RWPE2 (cell line): ENCODE results near the gene DHDDS.

Experiments used
- ATAC-seq: fragments of 200-7000 bp; cut with Tn5 transposase; 3 replicates; pipeline ENCODE4 v1.9.1; 2021; ENCODE audit warnings: low read depth
- DNase-seq: peaks from one replicate; pipeline ENCODE4 v3.0.0-alpha.2; 2020; ENCODE audit warnings: low spot score
- H3K27ac ChIP-seq: fragments of 450-650 bp; 2 replicates; pipeline ENCODE4 v1.5.1; 2017; ENCODE audit warnings: mild to moderate bottlenecking; ENCODE audit not compliant: poor library complexity, severe bottlenecking
- H3K27me3 ChIP-seq: fragments of 250-450 bp; sonication (Bioruptor Pico); 2 replicates; pipeline ENCODE4 v1.5.1; 2021; ENCODE audit warnings: mild to moderate bottlenecking, moderate library complexity; ENCODE audit not compliant: insufficient read depth, poor library complexity, severe bottlenecking
- H3K36me3 ChIP-seq: fragments of 250-450 bp; sonication (Bioruptor Pico); 2 replicates; pipeline ENCODE4 v1.5.1; 2020; ENCODE audit warnings: low read depth, mild to moderate bottlenecking, moderate library complexity
- H3K4me1 ChIP-seq: fragments of 250-450 bp; sonication (Bioruptor Pico); 2 replicates; pipeline ENCODE4 v1.5.1; 2021; ENCODE audit warnings: mild to moderate bottlenecking, moderate library complexity; ENCODE audit not compliant: insufficient read depth, poor library complexity, severe bottlenecking
- H3K4me3 ChIP-seq: fragments of 250-450 bp; sonication (Bioruptor Pico); 2 replicates; pipeline ENCODE4 v1.5.1; 2021; ENCODE audit warnings: mild to moderate bottlenecking, moderate library complexity; ENCODE audit not compliant: severe bottlenecking
- H3K9me3 ChIP-seq: fragments of 250-450 bp; sonication (Bioruptor Pico); 2 replicates; pipeline ENCODE4 v1.5.1; 2021; ENCODE audit warnings: mild to moderate bottlenecking, moderate library complexity; ENCODE audit not compliant: severe bottlenecking
- CTCF ChIP-seq: fragments of 450-650 bp; IDR thresholded peaks from one replicate; pipeline ENCODE4 v1.5.1; 2017; ENCODE audit warnings: mild to moderate bottlenecking, moderate library complexity; ENCODE audit not compliant: poor library complexity, severe bottlenecking

Gene DHDDS

GRCh38 chr1:26516987-26517765, 85.1 kb downstream of the DHDDS start:
- ATAC-seq (no peak), DNase-seq (no peak)
- Histone ChIP-seq H3K4me3 (no peak overlapping the region), H3K4me1 (no peaks in the 10 kb centered on the region), H3K27me3 (no peaks in the 10 kb centered on the region), H3K9me3 (no peaks in the 10 kb centered on the region), H3K27ac (no peak overlapping the region), H3K36me3 (no peaks in the 10 kb centered on the region)
- no peak for TF ChIP-seq CTCF

GRCh38 chr1:26517766-26518049, 85.6 kb downstream of the DHDDS start:
- ATAC-seq (no peak), DNase-seq (no peak)
- Histone ChIP-seq H3K36me3 (no peaks in the 10 kb centered on the region), H3K9me3 (no peaks in the 10 kb centered on the region), H3K27ac (no peak overlapping the region), H3K27me3 (no peaks in the 10 kb centered on the region), H3K4me1 (no peaks in the 10 kb centered on the region), H3K4me3 (no peak overlapping the region)
- TF ChIP-seq CTCF = no peak

- Histone ChIP-seq H3K27ac (no peak overlapping the region), H3K4me1 (no peaks in the 10 kb centered on the region), H3K9me3 (no peaks in the 10 kb centered on the region), H3K36me3 (no peaks in the 10 kb centered on the region), H3K27me3 (no peaks in the 10 kb centered on the region), H3K4me3 (no peak overlapping the region)
- no peak for DNase-seq
- TF ChIP-seq CTCF = no peak
- ATAC-seq = no peak
Measured at GRCh38 chr1:26518355-26518754, 86.2 kb downstream of the DHDDS start.

- no peaks in the 10 kb centered on the region for H3K36me3 ChIP-seq
- peaks cover 11% of the 10 kb centered on the region for H3K4me1 ChIP-seq
- no peak for DNase-seq
- no peak for TF ChIP-seq CTCF
- ATAC-seq = no peak
- no peaks in the 10 kb centered on the region for H3K9me3 ChIP-seq
- H3K27ac ChIP-seq = no peak overlapping the region
- no peaks in the 10 kb centered on the region for H3K27me3 ChIP-seq
- H3K4me3 ChIP-seq = no peak overlapping the region
Measured at GRCh38 chr1:26520339-26520738, 88.2 kb downstream of the DHDDS start.
